Prostate gland (tissue), 2 donors: ENCODE data around the gene DPM2. TPM values are rescaled to one million over a fixed set of nuclear protein-coding genes. Genes with fewer than 3 reads are reported as not detected.

ENCODE experiments used
- DNase-seq: peaks from one replicate; pipeline ENCODE4 v3.0.0-alpha.2; 2019; ENCODE audit warnings: low spot score
- H3K27ac ChIP-seq, 2 donors: fragments of 200-600 bp; sonication (generic); 2 replicates each; pipeline ENCODE4 v1.5.1; 2017 to 2019
- H3K27me3 ChIP-seq: fragments of 200-600 bp; sonication (generic); replicated peaks from 2 replicates; pipeline ENCODE4 v1.5.1; 2019; ENCODE audit not compliant: insufficient read depth
- H3K36me3 ChIP-seq, 2 donors: fragments of 200-600 bp; sonication (generic); 1 replicate in 1 of 2; 2 replicates in 1 of 2; pipeline versions ENCODE4 v1.5.1 to v1.8.1; 2017 to 2019
- H3K4me1 ChIP-seq: fragments of 200-600 bp; sonication (generic); replicated peaks from 2 replicates; pipeline ENCODE4 v1.5.1; 2019
- H3K4me3 ChIP-seq, 2 donors: fragments of 200-600 bp; sonication (generic); 2 replicates each; pipeline ENCODE4 v1.5.1; 2017 to 2019
- H3K9me3 ChIP-seq: fragments of 200-600 bp; sonication (generic); 2 replicates; pipeline ENCODE4 v1.5.1; 2017
- CTCF ChIP-seq, 4 experiments: fragments of 200-600 bp in 2 of 4; fragments of 450-650 bp in 2 of 4; sonication (generic) in 2 of 4; IDR thresholded peaks; 1 replicate in 3 of 4; 2 replicates in 1 of 4; pipeline ENCODE4 v1.5.1; 2016 to 2019; ENCODE audit warnings: antibody characterized with exemption in 4 of 4, mild to moderate bottlenecking in 2 of 4, moderate library complexity in 2 of 4
- POLR2A ChIP-seq: fragments of 450-650 bp; IDR thresholded peaks from one replicate; pipeline ENCODE4 v1.6.1; 2016; ENCODE audit warnings: antibody characterized with exemption, mild to moderate bottlenecking
- POLR2AphosphoS5 ChIP-seq: sonication (generic); formaldehyde crosslinking; IDR thresholded peaks from one replicate; pipeline ENCODE4 v1.6.1; 2017; ENCODE audit warnings: antibody characterized with exemption
- WGBS: methylation state at CpG from one replicate; pipeline ENCODE4 v1.1.5; 2018; 5-methylcytosine and 5-hydroxymethylcytosine counted together
- intact Hi-C: fragments of 100-400 bp; cut with DNase I; formaldehyde crosslinking; loops from one replicate; pipeline ENCODE4 v1.14.2; 2022
- total RNA-seq, 2 donors: library from RNA; depleted of rRNA; stranded (reverse); fragments of >200 nt; gene quantifications; one replicate each; pipeline ENCODE4 v1.1.0, GENCODE V29; 2016

DPM2 gene
- total RNA-seq, 2 donors from 2014 or later, result 28.1 to 28.2 TPM

- no peak for TF ChIP-seq CTCF (IDR thresholded peaks at IDR 0.05)
- TF ChIP-seq POLR2AphosphoS5, result no peak
- no peak for TF ChIP-seq POLR2A
- peak overlapping the region in 1 of 2 donors; percentile 22 for H3K4me3 ChIP-seq
- DNase-seq, result no peak
- no peaks in the 10 kb centered on the region for H3K36me3 ChIP-seq
- no peaks in the 10 kb centered on the region for H3K4me1 ChIP-seq
- H3K27ac ChIP-seq, result no peak overlapping the region
- intact Hi-C loops, result no loop called here
- no peaks in the 10 kb centered on the region for H3K27me3 ChIP-seq
- WGBS, result 32% methylated on average over 24 of the region's 24 CpGs
- no peaks in the 10 kb centered on the region for H3K9me3 ChIP-seq
These were observed 9.5 kb downstream of the DPM2 start for GRCh38 chr9:127927988-127928675.

- no peaks in the 10 kb centered on the region for H3K36me3 ChIP-seq
- DNase-seq, result peak; percentile 63
- peak overlapping the region; percentile 11 to 22 for H3K4me3 ChIP-seq
- intact Hi-C loops, result no loop called here
- no peaks in the 10 kb centered on the region for H3K9me3 ChIP-seq
- no peak overlapping the region for H3K27ac ChIP-seq
- H3K27me3 ChIP-seq, result no peaks in the 10 kb centered on the region
- 4% methylated on average over 43 of the region's 56 CpGs for WGBS
- TF ChIP-seq CTCF (IDR thresholded peaks at IDR 0.05) (no peak), POLR2A (peak; percentile 16)
- no peaks in the 10 kb centered on the region for H3K4me1 ChIP-seq
These were observed 10.3 kb downstream of the DPM2 start for GRCh38 chr9:127927201-127927987.

- Histone ChIP-seq H3K27ac (no peak overlapping the region), H3K4me1 (no peaks in the 10 kb centered on the region), H3K4me3 (peak overlapping the region; percentile 11 to 22), H3K9me3 (no peaks in the 10 kb centered on the region), H3K36me3 (no peaks in the 10 kb centered on the region), H3K27me3 (no peaks in the 10 kb centered on the region)
- intact Hi-C loops, result no loop called here
- TF ChIP-seq POLR2AphosphoS5 (no peak), CTCF (IDR thresholded peaks at IDR 0.05) (no peak), POLR2A (no peak)
- 10% methylated on average over 19 of the region's 19 CpGs for WGBS
- DNase-seq, result no peak
These were observed 10.8 kb downstream of the DPM2 start for GRCh38 chr9:127926906-127927200.

GRCh38 chr9:127925959-127926905 lies 11.4 kb downstream of the DPM2 start:
- no peak for DNase-seq
- 73% methylated on average over 14 of the region's 14 CpGs for WGBS
- no peaks in the 10 kb centered on the region for H3K27me3 ChIP-seq
- intact Hi-C loops, result no loop called here
- TF ChIP-seq POLR2A, result no peak
- no peak for TF ChIP-seq POLR2AphosphoS5
- TF ChIP-seq CTCF (IDR thresholded peaks at IDR 0.05), result no peak
- no peaks in the 10 kb centered on the region for H3K4me1 ChIP-seq
- no peaks in the 10 kb centered on the region for H3K9me3 ChIP-seq
- H3K4me3 ChIP-seq, result peak overlapping the region in 1 of 2 donors; percentile 22
- H3K27ac ChIP-seq, result no peak overlapping the region
- H3K36me3 ChIP-seq, result no peaks in the 10 kb centered on the region
